Stimulated activated CD8-positive, alpha-beta memory T cell treated with anti-CD3 and anti-CD28 coated beads, Interleukin-2, amount 100 ng/mL, for 1 hour (primary cell): Measurements from ENCODE around the gene NPRL2.
A peak's percentile ranks its signal among the peaks of the same experiment; 100 is the strongest.

Experiments used
- DNase-seq, 2 donors: peaks; one replicate each; pipeline ENCODE4 v3.0.0-alpha.2; 2020; ENCODE audit warnings: low read depth in 2 of 2

NPRL2 gene

GRCh38 chr3:50350527-50351322 is at the start of gene NPRL2, which contains the start of gene CYB561D2:
NPRL2 (minus strand) TSS chr3:50350775; CDS start chr3:50350652, 123 bp downstream.
CYB561D2 (plus strand) TSS chr3:50350862; CDS start chr3:50351434, 572 bp downstream.
- DNase-seq: peak; percentile 98 to 99

GRCh38 chr3:50396502-50396901 is 45.9 kb upstream of the NPRL2 start:
- no peak for DNase-seq

GRCh38 chr3:50395070-50395860 is 44.7 kb upstream of the NPRL2 start:
- no peak for DNase-seq

- DNase-seq: no peak
Observed at GRCh38 chr3:50393061-50393460, 42.5 kb upstream of the NPRL2 start.

- DNase-seq: no peak
Observed at GRCh38 chr3:50392101-50392715, 41.6 kb upstream of the NPRL2 start.

GRCh38 chr3:50390508-50391224 is 40.1 kb upstream of the NPRL2 start:
- no peak for DNase-seq

GRCh38 chr3:50389414-50389767 is 38.8 kb upstream of the NPRL2 start:
- DNase-seq: no peak

GRCh38 chr3:50388720-50389413 is 38.3 kb upstream of the NPRL2 start:
- DNase-seq: no peak

GRCh38 chr3:50388016-50388719 is 37.6 kb upstream of the NPRL2 start:
- no peak for DNase-seq

GRCh38 chr3:50385754-50386153 is 35.2 kb upstream of the NPRL2 start:
- DNase-seq: no peak

- no peak for DNase-seq
Observed at GRCh38 chr3:50383750-50384149, 33.2 kb upstream of the NPRL2 start.

GRCh38 chr3:50382722-50383121 is 32.1 kb upstream of the NPRL2 start:
- DNase-seq: no peak

- no peak for DNase-seq
Observed at GRCh38 chr3:50381383-50381782, 30.8 kb upstream of the NPRL2 start.

- no peak for DNase-seq
Observed at GRCh38 chr3:50380405-50381085, 30.0 kb upstream of the NPRL2 start.

GRCh38 chr3:50378757-50379156 is 28.2 kb upstream of the NPRL2 start:
- no peak for DNase-seq

GRCh38 chr3:50378024-50378423 is 27.4 kb upstream of the NPRL2 start:
- no peak for DNase-seq

GRCh38 chr3:50375258-50375931 is 24.8 kb upstream of the NPRL2 start:
- DNase-seq: no peak

GRCh38 chr3:50374363-50375257 is 24.0 kb upstream of the NPRL2 start:
- DNase-seq: no peak
